Fibroblast of peridontal ligament (primary cell): Measurements from ENCODE around the gene GPR107.

ENCODE experiments used
- DNase-seq: peaks from one replicate; pipeline ENCODE4 v3.0.0-alpha.2; 2010; ENCODE audit errors: extremely low read depth

Gene GPR107

GRCh38 chr9:130027533-130028365, 26.0 kb upstream of the GPR107 start:
- DNase-seq = no peak

GRCh38 chr9:130028493-130029222, 25.0 kb upstream of the GPR107 start:
- DNase-seq = no peak

GRCh38 chr9:130029223-130029973, 24.3 kb upstream of the GPR107 start:
- DNase-seq = no peak

GRCh38 chr9:130030651-130031127, 23.0 kb upstream of the GPR107 start:
- peak; percentile 18 for DNase-seq

GRCh38 chr9:130034570-130034969, 19.1 kb upstream of the GPR107 start:
- DNase-seq = peak; percentile 84

- DNase-seq = no peak
These were observed 17.6 kb upstream of the GPR107 start for GRCh38 chr9:130036099-130036498.

- DNase-seq = no peak
These were observed 14.1 kb upstream of the GPR107 start for GRCh38 chr9:130039528-130040147.

GRCh38 chr9:130040984-130041647, 12.6 kb upstream of the GPR107 start:
- DNase-seq = no peak

- no peak for DNase-seq
These were observed 11.9 kb upstream of the GPR107 start for GRCh38 chr9:130041648-130042405.

- no peak for DNase-seq
These were observed 11.3 kb upstream of the GPR107 start for GRCh38 chr9:130042406-130042884.

- peak; percentile 70 for DNase-seq
These were observed 10.6 kb upstream of the GPR107 start, which contains the start of gene FNBP1 for GRCh38 chr9:130042885-130043653. Gene FNBP1, minus strand, starts transcription at chr9:130043189. Its CDS starts 214 bp downstream, at chr9:130042975.

GRCh38 chr9:130043654-130044623, 9.8 kb upstream of the GPR107 start:
- peak; percentile 59 for DNase-seq

- DNase-seq = no peak
These were observed 7.8 kb upstream of the GPR107 start for GRCh38 chr9:130045725-130046450.

GRCh38 chr9:130049431-130050210, 4.1 kb upstream of the GPR107 start:
- DNase-seq = no peak

GRCh38 chr9:130050462-130050861, 3.2 kb upstream of the GPR107 start:
- no peak for DNase-seq

GRCh38 chr9:130051855-130052254, 1.9 kb upstream of the GPR107 start:
- peak; percentile 13 for DNase-seq

GRCh38 chr9:130053109-130053503, 600 bp upstream of the GPR107 start:
- DNase-seq = no peak
